Dermis blood vessel endothelial cell (primary cell): ENCODE data around the gene IL1B. TPM values are rescaled to one million over a fixed set of nuclear protein-coding genes. Genes with fewer than 3 reads are reported as not detected.

Experiments used
- total RNA-seq: library from RNA; depleted of rRNA; stranded (reverse); fragments of >200 nt; gene quantifications from 2 replicates; pipeline ENCODE4 v1.2.3, GENCODE V29; 2014

Gene IL1B
- total RNA-seq, 1 donor from 2014 or later = 0.17 TPM

Other genes with a start within 250 kb of the IL1B start
- 31.1 and 75.5 TPM in 2 replicates for gene SLC20A1, start 190.8 kb downstream of the IL1B start, total RNA-seq
- gene NT5DC4, start 115.8 kb downstream of the IL1B start, total RNA-seq = not detected in 2 replicates
- 2.4 and 12.8 TPM in 2 replicates for gene CKAP2L, start 72.2 kb downstream of the IL1B start, total RNA-seq
- under 0.01 and 0.19 TPM in 2 replicates for gene IL1A, start 52.3 kb downstream of the IL1B start, total RNA-seq
- not detected in 2 replicates for gene IL37, start 74.4 kb upstream of the IL1B start, total RNA-seq
- not detected in 2 replicates for gene IL36G, start 141.2 kb upstream of the IL1B start, total RNA-seq
- gene IL36A, start 168.7 kb upstream of the IL1B start, total RNA-seq = not detected in 2 replicates
- not detected in 2 replicates for gene IL36B, start 216.1 kb upstream of the IL1B start, total RNA-seq
- gene IL36RN, start 222.4 kb upstream of the IL1B start, total RNA-seq = not detected in 2 replicates
- not detected in 2 replicates for gene IL1F10, start 231.2 kb upstream of the IL1B start, total RNA-seq